K562 (cell line): Measurements from ENCODE around the gene C13orf42.

ENCODE experiments used
- ERF ChIP-seq: fragments of 450-650 bp; formaldehyde crosslinking; IDR thresholded peaks from 2 replicates; pipeline ENCODE4 v1.4.0; 2020; ENCODE audit warnings: mild to moderate bottlenecking, mixed read lengths
- NFYB ChIP-seq: IDR thresholded peaks from 2 replicates; pipeline ENCODE4 v1.6.1; 2011; ENCODE audit warnings: mild to moderate bottlenecking, moderate library complexity; ENCODE audit not compliant: insufficient read length; ENCODE audit errors: extremely low read depth
- SMARCB1 ChIP-seq: IDR thresholded peaks from 2 replicates; pipeline ENCODE4 v1.6.1; 2011; ENCODE audit warnings: improper control_type of control experiment, low read depth; ENCODE audit not compliant: insufficient read length

GRCh38 chr13:51136276-51136980 lies 25.4 kb upstream of the C13orf42 start:
- no peak for TF ChIP-seq ERF (CRISPR knock-in tag)
- TF ChIP-seq NFYB, result no peak
- no peak for TF ChIP-seq SMARCB1
